Body of pancreas (tissue), 4 donors: ENCODE measurements around the gene IPPK.

Source experiments
- CTCF ChIP-seq, 7 experiments: fragments of 450-650 bp in 4 of 7; fragments of 200-600 bp in 3 of 7; sonication (generic) in 3 of 7; IDR thresholded peaks; one replicate each; pipeline ENCODE4 v1.5.1; 2016 to 2019; ENCODE audit warnings: antibody characterized with exemption in 7 of 7
- POLR2A ChIP-seq, 3 donors: fragments of 450-650 bp; IDR thresholded peaks; one replicate each; pipeline ENCODE4 v1.6.1; 2016; ENCODE audit warnings: antibody characterized with exemption in 3 of 3, mild to moderate bottlenecking in 2 of 3

DNA sequence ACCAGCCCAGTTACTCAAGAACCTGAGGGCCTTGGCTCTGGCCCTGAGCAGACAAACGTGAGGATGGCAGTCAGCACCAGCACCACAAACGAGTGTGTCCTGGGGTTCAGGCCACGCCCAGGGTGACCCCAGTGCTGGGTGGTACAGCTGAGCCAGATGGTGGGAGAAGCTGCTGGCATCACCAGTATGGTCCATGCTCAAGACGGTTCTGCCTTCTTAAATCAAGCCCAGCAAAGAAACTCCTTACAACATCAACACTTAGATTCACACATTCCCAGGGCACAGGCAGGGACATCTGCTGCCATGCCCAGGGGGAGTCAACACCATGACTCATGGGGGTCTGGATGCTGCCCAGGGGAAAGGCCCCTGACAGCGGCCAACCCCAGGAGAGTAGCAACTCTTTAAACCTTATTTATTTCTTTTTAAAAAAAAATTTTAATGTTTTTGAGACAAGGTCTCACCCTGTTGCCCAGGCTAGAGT lies 31.3 kb downstream of the IPPK start:
- TF ChIP-seq CTCF (IDR thresholded peaks at IDR 0.05) (no peak), POLR2A (IDR thresholded peaks at IDR 0.05) (no peak)
